Renal pelvis (tissue), 12 donors: ENCODE measurements around the gene GRM2. TPM values are rescaled to one million over a fixed set of nuclear protein-coding genes. Genes with fewer than 3 reads are reported as not detected.

Source experiments
- DNase-seq: peaks from one replicate; pipeline ENCODE4 v3.0.0-alpha.2; 2013
- long read RNA-seq, 16 experiments: transcript quantifications; one replicate each; lab custom pipeline, GENCODE V29; 2026
- polyA plus RNA-seq, 3 donors: library from polyadenylated mRNA; unstranded; fragments of 120-200 nt; gene quantifications; one replicate each; pipeline ENCODE4 v1.2.1, GENCODE V29; 2013; ENCODE audit not compliant: insufficient read length in 3 of 3

GRM2 gene
- under 1 TPM; 0.34 to 0.71 (median 0.71) TPM for polyA plus RNA-seq
- long read RNA-seq, donor 1: 0 reads
- long read RNA-seq, donor 2: 0 reads
- long read RNA-seq, donor 3: 0 reads
- long read RNA-seq, donor 4: 0 reads
- long read RNA-seq, donor 5: 0 reads
- long read RNA-seq, donor 6: 0 reads
- long read RNA-seq, donor 7: 0 reads
- long read RNA-seq, donor 8: 0 reads
- long read RNA-seq, donor 9: 0 reads
- long read RNA-seq, donor 10: 0 reads
- long read RNA-seq, donor 11: 0 reads
- long read RNA-seq, donor 12: 0 reads
- long read RNA-seq, donor 13: 0 reads
- long read RNA-seq, donor 14: 0 reads
- long read RNA-seq, donor 15: 0 reads
- long read RNA-seq, donor 16: 0 reads

- DNase-seq: peak; percentile 91
Measured at GRCh38 chr3:51706788-51707731, at the start of gene GRM2. Gene GRM2 (plus strand): TSS chr3:51707068. CDS start chr3:51708984, 1,916 bp downstream.

GRCh38 chr3:51657234-51657633 lies 49.6 kb upstream of the GRM2 start:
- no peak for DNase-seq

DNA sequence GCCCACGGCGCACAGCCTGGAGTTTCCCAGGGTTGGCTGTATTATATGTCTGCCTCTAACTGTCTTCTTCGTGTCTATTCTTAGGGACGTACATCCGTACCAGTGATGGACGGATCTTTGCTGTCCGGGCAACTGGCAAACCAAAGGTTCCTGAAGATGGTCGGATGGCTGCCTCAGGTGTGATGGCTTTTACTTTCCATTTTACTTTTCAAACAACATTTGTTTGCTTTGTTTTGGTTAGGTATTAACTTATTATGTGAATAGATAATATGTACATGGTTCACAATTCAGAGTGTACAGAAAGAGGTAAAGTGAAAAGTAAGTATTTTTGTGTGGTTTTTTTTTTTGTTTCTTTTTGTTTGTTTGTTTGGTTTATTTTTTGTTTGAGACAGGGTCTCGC lies 46.9 kb upstream of the GRM2 start:
- no peak for DNase-seq

- no peak for DNase-seq
Measured at GRCh38 chr3:51662456-51662855, 44.4 kb upstream of the GRM2 start.

GRCh38 chr3:51668756-51669155 lies 38.1 kb upstream of the GRM2 start:
- DNase-seq: no peak

DNA sequence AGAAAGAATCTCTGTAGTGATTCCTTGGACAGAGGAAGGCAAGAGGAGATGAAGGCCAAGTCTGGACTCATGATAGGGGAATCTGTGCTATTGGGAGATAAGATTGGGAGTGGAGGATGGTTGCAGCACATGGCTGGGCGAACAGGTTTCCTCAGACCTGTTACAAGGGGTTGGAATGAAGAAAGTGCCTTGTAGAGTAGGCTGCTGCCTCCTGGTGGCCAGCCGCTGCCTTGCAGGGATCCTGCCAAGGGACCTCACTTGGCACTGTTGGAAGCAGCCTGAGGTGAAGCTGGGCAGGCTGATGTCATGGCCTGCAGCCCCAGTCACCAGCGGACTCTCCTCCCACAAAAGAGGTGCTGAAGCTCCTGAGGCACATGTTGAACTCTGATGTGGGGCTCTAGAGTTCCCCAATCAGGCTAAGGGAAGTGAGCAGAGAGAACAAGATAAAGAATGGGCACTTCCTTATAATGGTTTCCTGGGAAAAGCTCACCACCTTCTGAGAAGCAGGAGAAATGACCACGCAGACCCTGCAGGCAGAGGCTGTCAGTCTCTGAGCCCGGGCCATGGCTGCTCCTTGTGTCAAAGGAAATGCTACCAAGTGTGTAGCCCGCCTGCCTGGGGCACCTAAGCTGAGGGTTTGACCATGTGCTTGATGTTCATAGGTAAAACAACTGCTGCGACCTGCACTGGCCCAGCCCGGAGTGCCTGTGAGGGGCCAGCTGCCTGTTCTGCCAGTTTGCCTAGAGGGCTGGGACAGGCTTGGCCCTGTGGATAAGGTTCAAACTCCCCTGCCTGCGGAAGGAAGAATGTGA lies 37.4 kb upstream of the GRM2 start:
- DNase-seq: peak; percentile 72

- DNase-seq: no peak
Measured at GRCh38 chr3:51670053-51670822, 36.6 kb upstream of the GRM2 start.

GRCh38 chr3:51670823-51671733 lies 35.8 kb upstream of the GRM2 start, which contains the start of gene TEX264:
Gene TEX264 (plus strand): TSS chr3:51671252. CDS start chr3:51674305, 3,053 bp downstream.
- DNase-seq: peak; percentile 77

- DNase-seq: peak; percentile 63
Measured at GRCh38 chr3:51671734-51672475, 35.0 kb upstream of the GRM2 start.

DNA sequence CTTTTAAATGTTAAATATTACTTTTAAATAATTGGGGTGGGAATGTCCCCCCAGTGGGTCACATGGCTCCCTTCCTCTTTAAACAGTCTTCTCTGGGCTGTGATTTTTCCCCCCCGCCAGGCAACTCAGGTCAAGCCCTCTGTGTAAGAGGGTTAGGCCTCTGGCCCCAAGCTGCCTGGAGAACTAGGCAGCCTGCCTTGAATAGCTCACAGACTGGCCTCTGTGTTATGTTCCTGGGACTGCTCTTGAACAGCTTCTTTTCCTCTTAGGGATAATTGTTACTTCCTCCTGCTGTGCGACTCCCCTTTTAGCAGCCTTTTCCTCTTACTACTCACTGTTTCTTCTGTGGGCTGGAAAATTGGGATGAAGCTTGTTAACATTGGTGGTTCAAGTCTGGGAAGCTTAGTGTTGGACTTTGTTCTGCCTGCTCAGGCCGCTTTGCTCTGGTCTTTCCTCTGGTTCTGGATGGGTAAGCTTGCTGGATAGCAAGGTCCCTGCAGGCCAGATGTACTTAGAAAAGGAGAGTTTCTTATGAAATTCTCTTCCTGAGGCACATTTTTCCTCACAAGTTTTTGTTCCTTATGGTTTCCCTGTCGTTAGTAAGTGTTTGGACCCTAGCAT lies 33.6 kb upstream of the GRM2 start:
- no peak for DNase-seq

DNA sequence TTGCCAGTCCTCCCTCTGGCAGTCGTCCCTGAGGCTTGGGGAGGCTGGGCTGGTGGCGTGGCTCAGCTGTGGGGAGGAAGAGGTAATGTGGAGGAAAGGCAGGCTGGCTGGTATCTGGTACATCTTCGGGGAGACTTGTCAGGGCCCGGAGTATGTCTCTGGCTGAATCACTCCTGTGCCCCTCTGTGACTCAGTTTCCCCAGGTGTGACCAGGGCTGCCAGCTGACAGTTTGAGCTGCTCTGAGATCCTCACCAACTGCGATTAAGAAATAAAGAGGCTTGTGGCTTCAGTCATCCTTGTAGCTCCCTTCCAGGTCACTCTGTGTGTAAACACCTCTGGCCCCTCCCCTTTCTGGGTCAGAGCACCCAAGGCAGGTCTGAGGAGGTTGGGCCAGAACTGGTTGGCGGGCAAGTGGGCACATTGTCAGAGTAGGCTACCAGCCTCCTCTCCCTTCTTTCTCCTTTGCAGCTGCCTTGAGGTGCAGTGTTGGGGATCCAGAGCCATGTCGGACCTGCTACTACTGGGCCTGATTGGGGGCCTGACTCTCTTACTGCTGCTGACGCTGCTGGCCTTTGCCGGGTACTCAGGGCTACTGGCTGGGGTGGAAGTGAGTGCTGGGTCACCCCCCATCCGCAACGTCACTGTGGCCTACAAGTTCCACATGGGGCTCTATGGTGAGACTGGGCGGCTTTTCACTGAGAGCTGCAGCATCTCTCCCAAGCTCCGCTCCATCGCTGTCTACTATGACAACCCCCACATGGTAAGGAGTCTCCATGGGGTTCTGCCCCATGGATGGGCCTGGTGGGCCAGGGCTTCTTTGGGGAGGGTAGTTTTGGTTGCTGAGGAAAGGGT lies 32.8 kb upstream of the GRM2 start:
- no peak for DNase-seq

DNA sequence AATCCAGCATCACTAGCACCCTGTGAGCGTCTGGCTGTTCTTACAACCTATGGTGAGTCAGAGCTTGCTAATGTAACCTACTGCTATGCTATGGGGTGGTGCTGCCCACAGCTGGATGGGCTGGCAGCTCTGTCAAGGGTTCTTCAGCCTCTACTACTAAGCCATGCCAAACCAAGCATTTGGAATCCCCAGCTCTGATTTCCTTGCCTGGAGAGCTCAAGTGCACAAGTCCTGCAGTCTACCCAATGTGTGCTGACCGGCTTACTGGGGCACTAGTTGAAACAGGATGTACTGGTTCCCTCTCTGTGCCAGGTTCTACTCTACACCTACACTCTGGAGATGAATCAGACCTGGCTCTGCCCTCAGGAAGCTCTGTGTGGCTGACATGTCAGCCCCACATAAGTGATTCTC lies 31.7 kb upstream of the GRM2 start:
- no peak for DNase-seq

GRCh38 chr3:51676102-51676640 lies 30.7 kb upstream of the GRM2 start:
- no peak for DNase-seq

GRCh38 chr3:51677358-51677757 lies 29.5 kb upstream of the GRM2 start:
- no peak for DNase-seq

DNA sequence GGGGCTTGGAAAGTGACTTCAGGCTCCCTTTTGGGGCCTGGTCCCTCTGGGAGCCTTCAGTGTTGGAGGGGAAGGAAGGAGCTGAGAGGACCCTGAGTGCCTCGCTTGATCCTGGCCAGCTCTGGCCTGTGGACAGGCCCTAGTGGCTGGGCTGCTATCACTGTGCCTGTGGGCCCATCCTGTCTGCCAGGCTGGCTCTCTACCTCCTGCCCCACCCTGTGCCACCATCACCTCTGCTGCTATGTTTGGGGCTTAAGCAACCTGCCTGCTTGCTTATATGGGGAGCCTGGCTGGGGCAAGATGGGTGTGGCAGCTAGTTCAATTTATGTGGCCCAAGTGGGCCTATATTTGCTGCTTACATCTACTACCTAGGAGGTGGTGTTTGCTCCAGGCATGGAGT lies 28.7 kb upstream of the GRM2 start:
- no peak for DNase-seq

GRCh38 chr3:51678641-51679040 lies 28.2 kb upstream of the GRM2 start:
- DNase-seq: no peak

- DNase-seq: no peak
Measured at GRCh38 chr3:51679318-51679717, 27.6 kb upstream of the GRM2 start.

DNA sequence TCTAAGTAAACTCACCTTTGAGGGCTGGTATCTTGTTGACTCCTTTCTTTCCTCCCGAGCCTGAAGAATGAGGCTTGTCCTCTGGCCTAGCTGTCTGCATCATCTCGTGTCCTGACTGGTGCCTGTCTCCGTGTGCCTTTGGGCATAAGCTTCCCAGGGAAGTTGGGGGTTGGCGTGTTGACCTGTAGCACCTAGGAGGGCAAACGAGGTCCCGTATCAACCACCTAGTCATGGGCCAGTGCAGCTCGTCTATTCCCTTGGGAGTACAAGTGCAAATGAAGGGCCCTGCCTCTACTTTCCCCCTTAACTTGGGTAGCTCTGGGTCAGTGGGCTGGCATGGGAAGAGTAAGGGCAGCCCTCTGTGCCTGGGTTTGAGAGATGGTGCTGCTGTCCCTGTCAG lies 27.1 kb upstream of the GRM2 start:
- DNase-seq: no peak
